ENCODE data around the gene OOSP2.

- TF ChIP-seq, protein P1, sequence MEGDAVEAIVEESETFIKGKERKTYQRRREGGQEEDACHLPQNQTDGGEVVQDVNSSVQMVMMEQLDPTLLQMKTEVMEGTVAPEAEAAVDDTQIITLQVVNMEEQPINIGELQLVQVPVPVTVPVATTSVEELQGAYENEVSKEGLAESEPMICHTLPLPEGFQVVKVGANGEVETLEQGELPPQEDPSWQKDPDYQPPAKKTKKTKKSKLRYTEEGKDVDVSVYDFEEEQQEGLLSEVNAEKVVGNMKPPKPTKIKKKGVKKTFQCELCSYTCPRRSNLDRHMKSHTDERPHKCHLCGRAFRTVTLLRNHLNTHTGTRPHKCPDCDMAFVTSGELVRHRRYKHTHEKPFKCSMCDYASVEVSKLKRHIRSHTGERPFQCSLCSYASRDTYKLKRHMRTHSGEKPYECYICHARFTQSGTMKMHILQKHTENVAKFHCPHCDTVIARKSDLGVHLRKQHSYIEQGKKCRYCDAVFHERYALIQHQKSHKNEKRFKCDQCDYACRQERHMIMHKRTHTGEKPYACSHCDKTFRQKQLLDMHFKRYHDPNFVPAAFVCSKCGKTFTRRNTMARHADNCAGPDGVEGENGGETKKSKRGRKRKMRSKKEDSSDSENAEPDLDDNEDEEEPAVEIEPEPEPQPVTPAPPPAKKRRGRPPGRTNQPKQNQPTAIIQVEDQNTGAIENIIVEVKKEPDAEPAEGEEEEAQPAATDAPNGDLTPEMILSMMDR (conservative IDR thresholded peaks at IDR 0.05 in 1 of 2, IDR thresholded peaks at IDR 0.05 in 1 of 2; ENCODE audit: low read depth in 1 of 2, low read length in 2 of 2), result no peak
- TF ChIP-seq EZH2 (IDR thresholded peaks at IDR 0.05; ENCODE audit: low read length, missing control alignments), result no peak
These were observed 55.4 kb downstream of the OOSP2 start for GRCh38 chr11:60095477-60096120.
